ENCODE data around the gene UPK3A. TPM values are rescaled to one million over a fixed set of nuclear protein-coding genes. Genes with fewer than 3 reads are reported as not detected.
A peak's percentile ranks its signal among the peaks of the same experiment; 100 is the strongest.
"Not testable (repeated sequence)": the region's sequence is repeated elsewhere in the genome, so short reads cannot be mapped to it uniquely, and the experiment has no call there.

UPK3A gene
- total RNA-seq, 2 donors from 2014 or later: not detected

- ATAC-seq (peak; percentile 58 to 83), DNase-seq (ENCODE audit: low spot score) (no peak)
- Mint-ChIP-seq H3K27me3 (peaks cover 13 to 14% of the 10 kb centered on the region in 2 donors), H3K27ac (peak overlapping the region in 1 of 2 donors; percentile 30), H3K4me3 (no peak overlapping the region), H3K9me3 (no peaks in the 10 kb centered on the region), H3K4me1 (ENCODE audit: low read depth in 2 of 2) (peaks cover 4 to 9% of the 10 kb centered on the region in 2 donors), H3K36me3 (no peaks in the 10 kb centered on the region)
Observed at GRCh38 chr22:45263463-45264269, 21.1 kb upstream of the UPK3A start.

- no peak for DNase-seq (ENCODE audit: low spot score)
- Mint-ChIP-seq H3K4me1 (ENCODE audit: low read depth in 2 of 2) (peaks cover 14 to 15% of the 10 kb centered on the region in 2 donors), H3K9me3 (no peaks in the 10 kb centered on the region), H3K36me3 (no peaks in the 10 kb centered on the region), H3K27me3 (peaks cover 23 to 24% of the 10 kb centered on the region in 2 donors), H3K27ac (no peak overlapping the region), H3K4me3 (no peak overlapping the region)
- ATAC-seq: no peak
Observed at GRCh38 chr22:45265535-45265934, 19.2 kb upstream of the UPK3A start.

GRCh38 chr22:45268167-45268957 lies 16.4 kb upstream of the UPK3A start:
- ATAC-seq (peak in 1 of 2 donors; percentile 15), DNase-seq (ENCODE audit: low spot score) (no peak)
- H3K27me3 Mint-ChIP-seq: peaks cover 26 to 27% of the 10 kb centered on the region in 2 donors
- peaks cover 14 to 15% of the 10 kb centered on the region in 2 donors for H3K4me1 Mint-ChIP-seq (ENCODE audit: low read depth in 2 of 2)
- no peaks in the 10 kb centered on the region for H3K36me3 Mint-ChIP-seq
- peak overlapping the region; percentile 75 for H3K4me3 Mint-ChIP-seq
- H3K9me3 Mint-ChIP-seq: no peaks in the 10 kb centered on the region
- H3K27ac Mint-ChIP-seq: no peak overlapping the region

- ATAC-seq (peak; percentile 95), DNase-seq (ENCODE audit: low spot score) (peak; percentile 88)
- H3K9me3 Mint-ChIP-seq: no peaks in the 10 kb centered on the region
- H3K27me3 Mint-ChIP-seq: peaks cover 27 to 31% of the 10 kb centered on the region in 2 donors
- H3K4me1 Mint-ChIP-seq (ENCODE audit: low read depth in 2 of 2): peaks cover 10 to 11% of the 10 kb centered on the region in 2 donors
- peak overlapping the region in 1 of 2 donors; percentile 55 for H3K27ac Mint-ChIP-seq
- peak overlapping the region; percentile 75 for H3K4me3 Mint-ChIP-seq
- no peaks in the 10 kb centered on the region for H3K36me3 Mint-ChIP-seq
Observed at GRCh38 chr22:45268958-45269844, 15.5 kb upstream of the UPK3A start.

- Mint-ChIP-seq H3K4me3 (peak overlapping the region; percentile 75), H3K36me3 (no peaks in the 10 kb centered on the region), H3K9me3 (no peaks in the 10 kb centered on the region), H3K27me3 (peaks cover 26 to 33% of the 10 kb centered on the region in 2 donors), H3K4me1 (ENCODE audit: low read depth in 2 of 2) (peaks cover 10 to 11% of the 10 kb centered on the region in 2 donors), H3K27ac (peak overlapping the region in 1 of 2 donors; percentile 55)
- DNase-seq (ENCODE audit: low spot score) (no peak), ATAC-seq (no peak)
Observed at GRCh38 chr22:45270095-45271020, 14.4 kb upstream of the UPK3A start.

GRCh38 chr22:45271667-45272201 lies 13.0 kb upstream of the UPK3A start:
- Mint-ChIP-seq H3K27ac (no peak overlapping the region), H3K9me3 (no peaks in the 10 kb centered on the region), H3K4me1 (ENCODE audit: low read depth in 2 of 2) (peaks cover 10 to 11% of the 10 kb centered on the region in 2 donors)

GRCh38 chr22:45272498-45272897 lies 12.3 kb upstream of the UPK3A start:
- no peak overlapping the region for H3K27ac Mint-ChIP-seq
- H3K9me3 Mint-ChIP-seq: no peaks in the 10 kb centered on the region
- peaks cover 10 to 11% of the 10 kb centered on the region in 2 donors for H3K4me1 Mint-ChIP-seq (ENCODE audit: low read depth in 2 of 2)
- no peak overlapping the region for H3K4me3 Mint-ChIP-seq
- H3K36me3 Mint-ChIP-seq: no peaks in the 10 kb centered on the region
- no peak for ATAC-seq
- H3K27me3 Mint-ChIP-seq: peaks cover 20 to 22% of the 10 kb centered on the region in 2 donors
- DNase-seq (ENCODE audit: low spot score): no peak

More at GRCh38 chr22:45271667-45272201, 13.0 kb upstream of the UPK3A start:
- ATAC-seq (no peak), DNase-seq (ENCODE audit: low spot score) (no peak)
- Mint-ChIP-seq H3K27me3 (peaks cover 22 to 26% of the 10 kb centered on the region in 2 donors), H3K36me3 (no peaks in the 10 kb centered on the region), H3K4me3 (no peak overlapping the region)

GRCh38 chr22:45273452-45274075 lies 11.2 kb upstream of the UPK3A start:
- no peaks in the 10 kb centered on the region for H3K9me3 Mint-ChIP-seq
- no peak overlapping the region for H3K4me3 Mint-ChIP-seq

GRCh38 chr22:45276507-45277105 lies 8.1 kb upstream of the UPK3A start:
- DNase-seq (ENCODE audit: low spot score) (no peak), ATAC-seq (no peak)
- Mint-ChIP-seq H3K9me3 (no peaks in the 10 kb centered on the region), H3K27me3 (peaks cover 18 to 22% of the 10 kb centered on the region in 2 donors), H3K4me1 (ENCODE audit: low read depth in 2 of 2) (no peaks in the 10 kb centered on the region), H3K4me3 (no peak overlapping the region), H3K27ac (no peak overlapping the region), H3K36me3 (no peaks in the 10 kb centered on the region)

More at GRCh38 chr22:45273452-45274075, 11.2 kb upstream of the UPK3A start:
- Mint-ChIP-seq H3K4me1 (ENCODE audit: low read depth in 2 of 2) (peaks cover 10% of the 10 kb centered on the region in 2 donors), H3K27ac (no peak overlapping the region), H3K36me3 (no peaks in the 10 kb centered on the region), H3K27me3 (peaks cover 24 to 29% of the 10 kb centered on the region in 2 donors)
- DNase-seq (ENCODE audit: low spot score) (no peak), ATAC-seq (no peak)

GRCh38 chr22:45277720-45278119 lies 7.0 kb upstream of the UPK3A start:
- not testable (repeated sequence) for DNase-seq (ENCODE audit: low spot score); H3K4me3 Mint-ChIP-seq; H3K9me3 Mint-ChIP-seq; H3K27ac Mint-ChIP-seq; ATAC-seq; H3K4me1 Mint-ChIP-seq (ENCODE audit: low read depth in 2 of 2); H3K36me3 Mint-ChIP-seq
- H3K27me3 Mint-ChIP-seq: peaks cover 24 to 29% of the 10 kb centered on the region in 2 donors

- no peaks in the 10 kb centered on the region for H3K9me3 Mint-ChIP-seq
- H3K4me1 Mint-ChIP-seq (ENCODE audit: low read depth in 2 of 2): no peaks in the 10 kb centered on the region
Observed at GRCh38 chr22:45278125-45278524, 6.6 kb upstream of the UPK3A start.

More at GRCh38 chr22:45278125-45278524, 6.6 kb upstream of the UPK3A start:
- H3K36me3 Mint-ChIP-seq: no peaks in the 10 kb centered on the region
- DNase-seq (ENCODE audit: low spot score) (no peak), ATAC-seq (peak in 1 of 2 donors; percentile 24)
- no peak overlapping the region for H3K4me3 Mint-ChIP-seq
- H3K27ac Mint-ChIP-seq: no peak overlapping the region
- H3K27me3 Mint-ChIP-seq: peaks cover 25 to 29% of the 10 kb centered on the region in 2 donors
